ENCODE results near the gene EPB41L2. TPM values are rescaled to one million over a fixed set of nuclear protein-coding genes. Genes with fewer than 3 reads are reported as not detected.
"Not testable (repeated sequence)": the region's sequence is repeated elsewhere in the genome, so short reads cannot be mapped to it uniquely, and the experiment has no call there.

The EPB41L2 gene
- polyA plus RNA-seq, 4 donors, result 132 to 169 (median 152) TPM

GRCh38 chr6:131005439-131006016 lies 57.5 kb downstream of the EPB41L2 start:
- no peak for DNase-seq (ENCODE audit: low read depth in 4 of 4, low spot score in 2 of 4)

GRCh38 chr6:131004936-131005335 lies 58.1 kb downstream of the EPB41L2 start:
- no peak for DNase-seq (ENCODE audit: low read depth in 4 of 4, low spot score in 2 of 4)

- no peak for DNase-seq (ENCODE audit: low read depth in 4 of 4, low spot score in 2 of 4)
These were observed 58.7 kb downstream of the EPB41L2 start for GRCh38 chr6:131004387-131004755.

- no peak for DNase-seq (ENCODE audit: low read depth in 4 of 4, low spot score in 2 of 4)
These were observed 59.3 kb downstream of the EPB41L2 start for GRCh38 chr6:131003488-131004386.

GRCh38 chr6:131002661-131002980 lies 60.4 kb downstream of the EPB41L2 start:
- no peak for DNase-seq (ENCODE audit: low read depth in 4 of 4, low spot score in 2 of 4)

- DNase-seq (ENCODE audit: low read depth in 4 of 4, low spot score in 2 of 4), result no peak
These were observed 60.9 kb downstream of the EPB41L2 start for GRCh38 chr6:131001945-131002660.

GRCh38 chr6:131001111-131001736 lies 61.8 kb downstream of the EPB41L2 start:
- DNase-seq (ENCODE audit: low read depth in 4 of 4, low spot score in 2 of 4), result no peak

- no peak for DNase-seq (ENCODE audit: low read depth in 4 of 4, low spot score in 2 of 4)
These were observed 62.5 kb downstream of the EPB41L2 start for GRCh38 chr6:131000544-131000943.

- no peak for DNase-seq (ENCODE audit: low read depth in 4 of 4, low spot score in 2 of 4)
These were observed 65.8 kb downstream of the EPB41L2 start for GRCh38 chr6:130997061-130997753.

- DNase-seq (ENCODE audit: low read depth in 4 of 4, low spot score in 2 of 4), result no peak
These were observed 66.4 kb downstream of the EPB41L2 start for GRCh38 chr6:130996635-130997034.

- no peak for DNase-seq (ENCODE audit: low read depth in 4 of 4, low spot score in 2 of 4)
These were observed 67.1 kb downstream of the EPB41L2 start for GRCh38 chr6:130995783-130996447.

- no peak for DNase-seq (ENCODE audit: low read depth in 4 of 4, low spot score in 2 of 4)
These were observed 68.5 kb downstream of the EPB41L2 start for GRCh38 chr6:130994319-130995097.

- no peak for DNase-seq (ENCODE audit: low read depth in 4 of 4, low spot score in 2 of 4)
These were observed 69.7 kb downstream of the EPB41L2 start for GRCh38 chr6:130993292-130993765.

- no peak for DNase-seq (ENCODE audit: low read depth in 4 of 4, low spot score in 2 of 4)
These were observed 71.5 kb downstream of the EPB41L2 start for GRCh38 chr6:130991422-130992137.

- not testable (repeated sequence) for DNase-seq (ENCODE audit: low read depth in 4 of 4, low spot score in 2 of 4)
These were observed 75.5 kb downstream of the EPB41L2 start for GRCh38 chr6:130987539-130987938.

- no peak for DNase-seq (ENCODE audit: low read depth in 4 of 4, low spot score in 2 of 4)
These were observed 77.9 kb downstream of the EPB41L2 start for GRCh38 chr6:130985115-130985514.

- DNase-seq (ENCODE audit: low read depth in 4 of 4, low spot score in 2 of 4), result no peak
These were observed 80.0 kb downstream of the EPB41L2 start for GRCh38 chr6:130982941-130983456.

GRCh38 chr6:130982135-130982534 lies 80.9 kb downstream of the EPB41L2 start:
- no peak for DNase-seq (ENCODE audit: low read depth in 4 of 4, low spot score in 2 of 4)
